ENCODE measurements around the gene ZBTB8OS.

ZBTB8OS gene

GRCh38 chr1:32686387-32686786 is 36.0 kb upstream of the ZBTB8OS start:
- intact Hi-C loops (cut with DNase I; ENCODE audit: low total_unique reads), result no loop called here
- no peak overlapping the region for H3K4me3 ChIP-seq

GRCh38 chr1:32685498-32685897 is 35.1 kb upstream of the ZBTB8OS start:
- no peak for DNase-seq
- peaks cover 0 to 17% (median 0%) of the 10 kb centered on the region in 4 donors for H3K4me1 ChIP-seq
- peaks cover 35 to 64% (median 37%) of the 10 kb centered on the region in 3 donors for H3K36me3 ChIP-seq
- H3K27ac ChIP-seq, result no peak overlapping the region
- no peak overlapping the region for H3K4me3 ChIP-seq
- intact Hi-C loops (cut with DNase I; ENCODE audit: low total_unique reads), result no loop called here
- no peak for TF ChIP-seq CTCF (IDR thresholded peaks at IDR 0.05)
- H3K27me3 ChIP-seq, result no peaks in the 10 kb centered on the region
- no peaks in the 10 kb centered on the region for H3K9me3 ChIP-seq

More at GRCh38 chr1:32686387-32686786, 36.0 kb upstream of the ZBTB8OS start:
- no peak for TF ChIP-seq CTCF (IDR thresholded peaks at IDR 0.05)
- Histone ChIP-seq H3K36me3 (peaks cover 29 to 55% (median 30%) of the 10 kb centered on the region in 3 donors), H3K27ac (no peak overlapping the region), H3K27me3 (no peaks in the 10 kb centered on the region), H3K9me3 (no peaks in the 10 kb centered on the region), H3K4me1 (peaks cover 0 to 17% (median 0%) of the 10 kb centered on the region in 4 donors)
- no peak for DNase-seq

GRCh38 chr1:32684167-32684811 is 33.9 kb upstream of the ZBTB8OS start:
- Histone ChIP-seq H3K36me3 (peaks cover 37 to 70% (median 47%) of the 10 kb centered on the region in 3 donors), H3K4me3 (no peak overlapping the region), H3K27ac (peak overlapping the region in 1 of 2 donors; percentile 9), H3K9me3 (no peaks in the 10 kb centered on the region), H3K27me3 (no peaks in the 10 kb centered on the region), H3K4me1 (peaks cover 0 to 17% (median 0%) of the 10 kb centered on the region in 4 donors)
- no peak for TF ChIP-seq CTCF (IDR thresholded peaks at IDR 0.05)
- DNase-seq, result peak; percentile 47 to 59
- intact Hi-C loops (cut with DNase I; ENCODE audit: low total_unique reads), result no loop called here

GRCh38 chr1:32683397-32683796 is 33.0 kb upstream of the ZBTB8OS start:
- Histone ChIP-seq H3K36me3 (peaks cover 37 to 79% (median 55%) of the 10 kb centered on the region in 3 donors), H3K4me1 (peaks cover 0 to 17% (median 0%) of the 10 kb centered on the region in 4 donors), H3K27me3 (no peaks in the 10 kb centered on the region), H3K27ac (peak overlapping the region in 1 of 2 donors; percentile 9), H3K9me3 (no peaks in the 10 kb centered on the region), H3K4me3 (no peak overlapping the region)
- DNase-seq, result no peak
- no peak for TF ChIP-seq CTCF (IDR thresholded peaks at IDR 0.05)
- intact Hi-C loops (cut with DNase I; ENCODE audit: low total_unique reads), result no loop called here

- H3K9me3 ChIP-seq, result no peaks in the 10 kb centered on the region
- H3K36me3 ChIP-seq, result peaks cover 42 to 86% (median 66%) of the 10 kb centered on the region in 3 donors
- no peak for TF ChIP-seq CTCF (IDR thresholded peaks at IDR 0.05)
- peaks cover 0 to 17% (median 0%) of the 10 kb centered on the region in 4 donors for H3K4me1 ChIP-seq
- H3K27ac ChIP-seq, result no peak overlapping the region
- H3K27me3 ChIP-seq, result no peaks in the 10 kb centered on the region
- DNase-seq, result no peak
- intact Hi-C loops (cut with DNase I; ENCODE audit: low total_unique reads), result no loop called here
- H3K4me3 ChIP-seq, result no peak overlapping the region
Observed at GRCh38 chr1:32681999-32682398, 31.6 kb upstream of the ZBTB8OS start.

All from tibial artery (tissue), 4 donors.